Endothelial cell of umbilical vein (primary cell): ENCODE results near the gene HINT2. TPM values are rescaled to one million over a fixed set of nuclear protein-coding genes. Genes with fewer than 3 reads are reported as not detected.

Experiments used
- BruUV-seq: library from RNA; stranded (reverse); fragments of 400-500 nt; replicated peaks from 2 replicates; lab custom pipeline; 2021; lab: Mats Ljungman, UMichigan
- CTCF ChIA-PET: fragments of 300-600, 350-600 bp; sonication (Branson Sonifier 250); formaldehyde crosslinking; loops from one replicate; lab custom pipeline; 2021; ENCODE audit warnings: antibody characterized with exemption, inconsistent platforms; lab: Charles Lee
- POLR2A ChIA-PET: fragments of 300-600, 350-600 bp; sonication (Branson Sonifier 250); formaldehyde crosslinking; loops from one replicate; lab custom pipeline; 2021; ENCODE audit warnings: antibody characterized with exemption, inconsistent platforms; lab: Charles Lee
- DNase-seq: peaks from one replicate; pipeline ENCODE4 v3.0.0-alpha.2; 2011; ENCODE audit warnings: low read depth, low spot score
- FAIRE-seq: peaks from 2 replicates; lab custom pipeline; 2011; peaks lifted over from hg19 to GRCh38; lab: Jason Lieb, UNC
- H2AFZ ChIP-seq: 2 replicates; pipeline ENCODE4 v1.6.0; 2012; ENCODE audit warnings: low read depth, low read length, control low read depth, inconsistent platforms
- H3K27ac ChIP-seq: 2 replicates; pipeline ENCODE4 v1.5.1; 2011; ENCODE audit warnings: low read depth, mild to moderate bottlenecking, control low read depth, low read length, moderate library complexity; ENCODE audit not compliant: insufficient read depth
- H3K27me3 ChIP-seq, 2 experiments: 2 replicates each; pipeline versions ENCODE4 v1.6.0 to v1.6.1; 2011; ENCODE audit warnings: low read length in 2 of 2, mixed read lengths in 1 of 2; ENCODE audit not compliant: control insufficient read depth in 2 of 2, insufficient read depth in 2 of 2
- H3K36me3 ChIP-seq, 2 experiments: 2 replicates in 1 of 2; 3 replicates in 1 of 2; pipeline ENCODE4 v1.5.1; 2011; ENCODE audit warnings: low read length in 2 of 2, mild to moderate bottlenecking in 1 of 2, moderate library complexity in 1 of 2; ENCODE audit not compliant: control insufficient read depth in 2 of 2, insufficient read depth in 2 of 2; ENCODE audit errors: extremely low read depth in 1 of 2
- H3K4me1 ChIP-seq: 3 replicates; pipeline ENCODE4 v1.5.1; 2011; ENCODE audit warnings: mild to moderate bottlenecking, low read length; ENCODE audit not compliant: control insufficient read depth, insufficient read depth; ENCODE audit errors: extremely low read depth
- H3K4me2 ChIP-seq: 2 replicates; pipeline ENCODE4 v1.6.1; 2011; ENCODE audit warnings: low read length, control low read depth, mixed read lengths; ENCODE audit not compliant: insufficient read depth
- H3K4me3 ChIP-seq, 3 experiments: fragments of 200-600 bp in 1 of 3; sonication (generic), shearing (Covaris generic) in 1 of 3; replicated peaks in 1 of 3; 2 replicates each; pipeline ENCODE4 v1.5.1; 2011 to 2016; ENCODE audit warnings: control low read depth in 3 of 3, low read length in 3 of 3, mild to moderate bottlenecking in 2 of 3, inconsistent platforms in 1 of 3, low read depth in 1 of 3, moderate library complexity in 1 of 3; ENCODE audit not compliant: insufficient read depth in 1 of 3
- H3K79me2 ChIP-seq: 2 replicates; pipeline ENCODE4 v1.6.0; 2012; ENCODE audit warnings: low read length, inconsistent platforms; ENCODE audit not compliant: control insufficient read depth, insufficient read depth
- H3K9ac ChIP-seq: replicated peaks from 2 replicates; pipeline ENCODE3; 2011; ENCODE audit warnings: low read length, control low read depth; ENCODE audit not compliant: insufficient read depth; ENCODE audit errors: extremely low read depth
- H3K9me1 ChIP-seq: replicated peaks from 3 replicates; pipeline ENCODE4 v1.6.0; 2011; ENCODE audit warnings: mild to moderate bottlenecking, low read length; ENCODE audit not compliant: control insufficient read depth, insufficient read depth; ENCODE audit errors: extremely low read depth
- H3K9me3 ChIP-seq: replicated peaks from 2 replicates; pipeline ENCODE4 v1.5.1; 2012; ENCODE audit warnings: low read length, inconsistent platforms; ENCODE audit not compliant: control insufficient read depth, insufficient read depth
- H4K20me1 ChIP-seq: replicated peaks from 2 replicates; pipeline ENCODE3; 2011; ENCODE audit warnings: mild to moderate bottlenecking, low read length; ENCODE audit not compliant: control insufficient read depth, insufficient read depth; ENCODE audit errors: extremely low read depth
- CTCF ChIP-seq, 2 donors: IDR thresholded peaks; 1 replicate in 1 of 2; 2 replicates in 1 of 2; pipeline ENCODE4 v1.5.1; 2011; ENCODE audit warnings: low read length in 2 of 2, mild to moderate bottlenecking in 2 of 2, moderate library complexity in 2 of 2, control low read depth in 1 of 2, inconsistent platforms in 1 of 2, low read depth in 1 of 2; ENCODE audit not compliant: insufficient read depth in 1 of 2; ENCODE audit errors: extremely low read depth in 1 of 2
- FOS ChIP-seq: IDR thresholded peaks from 2 replicates; pipeline ENCODE4 v1.6.1; 2011; ENCODE audit warnings: mild to moderate bottlenecking, low read length, moderate library complexity, borderline replicate concordance; ENCODE audit not compliant: insufficient read depth
- JUN ChIP-seq: IDR thresholded peaks from 2 replicates; pipeline ENCODE4 v1.6.1; 2011; ENCODE audit warnings: borderline replicate concordance, low read depth; ENCODE audit not compliant: insufficient read length, insufficient read depth
- MAX ChIP-seq: IDR thresholded peaks from 2 replicates; pipeline ENCODE4 v1.6.1; 2011; ENCODE audit not compliant: insufficient read depth, insufficient read length
- POLR2A ChIP-seq: IDR thresholded peaks from 2 replicates; pipeline ENCODE4 v1.6.1; 2012; ENCODE audit warnings: low read depth, mild to moderate bottlenecking, control low read depth, low read length
- POLR2AphosphoS5 ChIP-seq: IDR thresholded peaks from 2 replicates; pipeline ENCODE4 v1.6.1; 2012; ENCODE audit warnings: low read depth, mild to moderate bottlenecking, control low read depth, low read length, moderate library complexity; ENCODE audit not compliant: insufficient read depth
- dilution Hi-C: fragments of 300-500 bp; cut with MboI; formaldehyde crosslinking; loops from one replicate; pipeline ENCODE4 v1.15.0; 2019; ENCODE audit warnings: low sequenced_read_pairs; ENCODE audit not compliant: extremely low pct_ligation_motif_present
- intact Hi-C: fragments of 100-400 bp; cut with micrococcal nuclease; formaldehyde crosslinking; loops from one replicate; pipeline ENCODE4 v1.10.0; 2022
- polyA plus RNA-seq, 4 experiments: library from polyadenylated mRNA; depleted of rRNA in 3 of 4; stranded (reverse) in 3 of 4; unstranded in 1 of 4; fragments of >200 nt; gene quantifications; 2 replicates each; pipeline versions ENCODE4 v1.2.1 to v1.2.3, GENCODE V29; 2011 to 2012; ENCODE audit warnings: missing spikeins in 1 of 4
- total RNA-seq: library from RNA; stranded (reverse); gene quantifications from 2 replicates; pipeline ENCODE4 v1.2.3, GENCODE V29; 2021

HINT2 gene
- total and polyA plus RNA-seq, 2 donors (not counting 3 experiments of a cell fraction or from before 2014, with no cell fraction given), result 27.2 to 42.1 TPM

DNA sequence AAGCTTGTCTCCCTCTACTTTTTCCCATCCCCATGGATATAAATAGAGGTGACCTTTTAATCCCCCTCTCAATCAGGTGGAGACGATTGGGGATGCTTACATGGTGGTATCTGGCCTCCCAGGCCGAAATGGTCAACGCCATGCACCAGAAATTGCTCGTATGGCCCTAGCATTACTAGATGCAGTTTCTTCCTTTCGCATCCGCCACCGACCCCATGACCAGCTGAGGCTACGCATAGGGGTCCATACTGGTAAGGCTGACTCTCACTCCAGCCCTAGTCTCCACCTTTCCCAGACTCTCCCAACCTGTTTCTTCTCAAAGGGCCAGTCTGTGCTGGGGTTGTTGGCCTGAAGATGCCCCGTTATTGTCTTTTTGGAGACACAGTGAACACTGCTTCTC is 6.4 kb downstream of the HINT2 start:
- DNase-seq (no peak), FAIRE-seq (no peak)
- CTCF ChIA-PET, result interaction anchor here (0.8 to 1.4 kb wide), 2 partner anchors 18 kb away, joined by 3 to 4 read pairs; no protein-coding TSS in a partner anchor
- no peak overlapping the region for H3K9ac ChIP-seq
- intact Hi-C loops (no loop called here), dilution Hi-C loops (no loop called here)
- no peaks in the 10 kb centered on the region for H3K79me2 ChIP-seq
- H3K4me1 ChIP-seq, result peaks cover 14% of the 10 kb centered on the region
- no peak overlapping the region for H3K27ac ChIP-seq
- no peaks in the 10 kb centered on the region for H3K27me3 ChIP-seq
- POLR2A ChIA-PET, result no interaction called here
- H3K9me3 ChIP-seq, result no peaks in the 10 kb centered on the region
- BruUV-seq, result no TSS peak
- no peak overlapping the region for H3K4me2 ChIP-seq
- H3K36me3 ChIP-seq, result peaks cover 0 to 3% of the 10 kb centered on the region in 2 experiments
- H3K9me1 ChIP-seq, result no peaks in the 10 kb centered on the region
- no peaks in the 10 kb centered on the region for H4K20me1 ChIP-seq
- no peak overlapping the region for H3K4me3 ChIP-seq
- H2AFZ ChIP-seq, result no peak overlapping the region
- TF ChIP-seq POLR2A (no peak), POLR2AphosphoS5 (no peak), FOS (no peak), MAX (no peak)

DNA sequence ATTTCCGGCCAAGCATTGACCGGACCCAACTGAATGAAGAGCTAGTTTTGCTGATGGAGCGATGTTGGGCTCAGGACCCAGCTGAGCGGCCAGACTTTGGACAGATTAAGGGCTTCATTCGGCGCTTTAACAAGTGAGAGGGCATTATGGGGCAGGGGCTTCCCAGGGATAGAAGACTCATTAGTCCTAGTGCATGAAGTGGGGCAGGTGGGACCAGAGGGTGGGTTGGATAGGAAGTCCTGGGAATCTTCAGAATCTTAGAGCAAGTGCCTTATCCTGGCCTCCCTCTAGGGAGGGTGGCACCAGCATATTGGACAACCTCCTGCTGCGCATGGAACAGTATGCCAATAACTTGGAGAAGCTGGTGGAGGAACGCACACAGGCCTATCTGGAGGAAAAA is 8.7 kb downstream of the HINT2 start:
- intact Hi-C loops (no loop called here), dilution Hi-C loops (no loop called here)
- peaks cover 0 to 3% of the 10 kb centered on the region in 2 experiments for H3K36me3 ChIP-seq
- H3K4me2 ChIP-seq, result no peak overlapping the region
- no peaks in the 10 kb centered on the region for H4K20me1 ChIP-seq
- H3K4me1 ChIP-seq, result peaks cover under 1% of the 10 kb centered on the region
- H3K4me3 ChIP-seq, result no peak overlapping the region
- H3K79me2 ChIP-seq, result no peaks in the 10 kb centered on the region
- no peak for FAIRE-seq
- no TSS peak for BruUV-seq
- ChIA-PET CTCF (interaction anchor here (1.5 to 1.9 kb wide), 2 partner anchors 16 to 20 kb away, joined by 5 to 9 read pairs; no protein-coding TSS in a partner anchor), POLR2A (no interaction called here)
- H3K27ac ChIP-seq, result no peak overlapping the region
- no peaks in the 10 kb centered on the region for H3K9me1 ChIP-seq
- no peak overlapping the region for H2AFZ ChIP-seq
- no peak for DNase-seq
- H3K9ac ChIP-seq, result no peak overlapping the region
- H3K9me3 ChIP-seq, result no peaks in the 10 kb centered on the region
- H3K27me3 ChIP-seq, result no peaks in the 10 kb centered on the region
- TF ChIP-seq MAX, result no peak
- TF ChIP-seq CTCF (IDR thresholded peaks at IDR 0.05; ENCODE audit: extremely low read depth in 1 of 2, insufficient read depth in 1 of 2, low read depth in 1 of 2, low read length in 2 of 2), result no peak
- no peak for TF ChIP-seq JUN
